Tibial artery (tissue), 4 donors: ENCODE measurements around the gene JPH4.

ENCODE experiments used
- DNase-seq, 2 donors: peaks; one replicate each; pipeline ENCODE4 v3.0.0-alpha.2; 2019
- H3K27ac ChIP-seq, 2 donors: fragments of 200-600 bp; sonication (generic) in 1 of 2; 1 replicate in 1 of 2; 2 replicates in 1 of 2; pipeline ENCODE4 v1.5.1; 2018 to 2019; ENCODE audit warnings: mild to moderate bottlenecking in 1 of 2
- H3K27me3 ChIP-seq, 2 donors: fragments of 200-600 bp; sonication (generic) in 1 of 2; one replicate each; pipeline versions ENCODE4 v1.5.1 to v1.6.0; 2016 to 2019
- H3K36me3 ChIP-seq, 3 donors: fragments of 200-600 bp; sonication (generic) in 2 of 3; one replicate each; pipeline ENCODE4 v1.5.1; 2016 to 2019; ENCODE audit warnings: mild to moderate bottlenecking in 2 of 3
- H3K4me1 ChIP-seq, 4 donors: fragments of 200-600 bp; sonication (generic) in 2 of 4; 1 replicate in 3 of 4; 2 replicates in 1 of 4; pipeline ENCODE4 v1.5.1; 2016 to 2019
- H3K4me3 ChIP-seq, 2 donors: fragments of 200-600 bp; sonication (generic) in 1 of 2; 1 replicate in 1 of 2; 2 replicates in 1 of 2; pipeline ENCODE4 v1.5.1; 2018 to 2019; ENCODE audit warnings: mild to moderate bottlenecking in 2 of 2
- H3K9me3 ChIP-seq, 3 donors: fragments of 200-600 bp; sonication (generic) in 1 of 3; one replicate each; pipeline ENCODE4 v1.5.1; 2016 to 2019
- intact Hi-C: fragments of 100-400 bp; cut with DNase I; formaldehyde crosslinking; loops from one replicate; pipeline ENCODE4 v1.15.0; 2023; ENCODE audit warnings: low total_unique reads
- TF ChIP-seq, protein P1 (sequence below), 2 experiments: fragments of 200-600 bp in 1 of 2; fragments of 450-650 bp in 1 of 2; IDR thresholded peaks; one replicate each; pipeline ENCODE4 v1.5.1; 2017 to 2019; ENCODE audit warnings: antibody characterized with exemption in 2 of 2, mild to moderate bottlenecking in 1 of 2, moderate library complexity in 1 of 2

Gene JPH4

DNA sequence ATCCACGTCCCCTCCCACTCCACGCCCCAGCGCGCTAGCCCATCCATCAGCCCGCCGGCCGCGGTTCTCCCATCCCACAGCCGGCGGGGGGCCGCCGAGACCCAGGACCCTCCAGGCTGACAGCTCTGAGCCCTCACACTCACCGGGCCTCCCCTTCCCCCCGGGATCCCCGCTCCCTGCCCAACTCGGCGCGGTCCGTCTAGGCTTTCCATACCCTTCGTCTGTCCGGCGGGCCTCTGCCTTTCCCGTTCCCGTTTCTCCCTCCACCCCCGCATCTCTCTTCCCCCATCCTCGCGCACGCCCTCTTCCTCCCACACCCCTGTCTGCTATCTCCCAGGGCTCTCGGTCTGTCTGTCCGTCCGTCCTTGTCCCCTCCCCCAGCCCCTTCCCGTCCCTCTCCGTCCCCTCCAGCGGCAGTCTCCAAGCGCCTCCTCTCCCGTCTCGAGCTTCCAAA lies 27.8 kb downstream of the JPH4 start:
- no peak for DNase-seq

GRCh38 chr14:23550131-23550811 lies 28.3 kb downstream of the JPH4 start:
- Histone ChIP-seq H3K4me1 (peaks cover 0 to 22% (median 16%) of the 10 kb centered on the region in 4 donors), H3K9me3 (no peaks in the 10 kb centered on the region), H3K27me3 (no peaks in the 10 kb centered on the region), H3K27ac (peak overlapping the region in 1 of 2 donors; percentile 55), H3K36me3 (no peaks in the 10 kb centered on the region), H3K4me3 (peak overlapping the region; percentile 63 to 74)
- TF ChIP-seq, protein P1, sequence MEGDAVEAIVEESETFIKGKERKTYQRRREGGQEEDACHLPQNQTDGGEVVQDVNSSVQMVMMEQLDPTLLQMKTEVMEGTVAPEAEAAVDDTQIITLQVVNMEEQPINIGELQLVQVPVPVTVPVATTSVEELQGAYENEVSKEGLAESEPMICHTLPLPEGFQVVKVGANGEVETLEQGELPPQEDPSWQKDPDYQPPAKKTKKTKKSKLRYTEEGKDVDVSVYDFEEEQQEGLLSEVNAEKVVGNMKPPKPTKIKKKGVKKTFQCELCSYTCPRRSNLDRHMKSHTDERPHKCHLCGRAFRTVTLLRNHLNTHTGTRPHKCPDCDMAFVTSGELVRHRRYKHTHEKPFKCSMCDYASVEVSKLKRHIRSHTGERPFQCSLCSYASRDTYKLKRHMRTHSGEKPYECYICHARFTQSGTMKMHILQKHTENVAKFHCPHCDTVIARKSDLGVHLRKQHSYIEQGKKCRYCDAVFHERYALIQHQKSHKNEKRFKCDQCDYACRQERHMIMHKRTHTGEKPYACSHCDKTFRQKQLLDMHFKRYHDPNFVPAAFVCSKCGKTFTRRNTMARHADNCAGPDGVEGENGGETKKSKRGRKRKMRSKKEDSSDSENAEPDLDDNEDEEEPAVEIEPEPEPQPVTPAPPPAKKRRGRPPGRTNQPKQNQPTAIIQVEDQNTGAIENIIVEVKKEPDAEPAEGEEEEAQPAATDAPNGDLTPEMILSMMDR (IDR thresholded peaks at IDR 0.05): no peak
- DNase-seq: no peak
- intact Hi-C loops: loop anchor here (10.0 kb wide), 1 partner anchor 225 kb away; the partner anchor contains the start of gene PABPN1

More for the DNA sequence above, 27.8 kb downstream of the JPH4 start:
- Histone ChIP-seq H3K9me3 (no peaks in the 10 kb centered on the region), H3K36me3 (no peaks in the 10 kb centered on the region), H3K27me3 (no peaks in the 10 kb centered on the region), H3K27ac (peak overlapping the region; percentile 55 to 61), H3K4me3 (peak overlapping the region; percentile 63 to 74), H3K4me1 (peaks cover 0 to 26% (median 18%) of the 10 kb centered on the region in 4 donors)
- intact Hi-C loops: loop anchor here (10.0 kb wide), 1 partner anchor 226 kb away; the partner anchor contains the start of gene PABPN1
- TF ChIP-seq, protein P1 (IDR thresholded peaks at IDR 0.05): no peak

GRCh38 chr14:23548351-23549318 lies 30.0 kb downstream of the JPH4 start:
- Histone ChIP-seq H3K4me1 (peaks cover 0 to 18% (median 14%) of the 10 kb centered on the region in 4 donors), H3K4me3 (no peak overlapping the region), H3K27me3 (no peaks in the 10 kb centered on the region), H3K27ac (no peak overlapping the region), H3K9me3 (no peaks in the 10 kb centered on the region), H3K36me3 (no peaks in the 10 kb centered on the region)
- DNase-seq: no peak
- TF ChIP-seq, protein P1 (IDR thresholded peaks at IDR 0.05): no peak
- intact Hi-C loops: no loop called here

DNA sequence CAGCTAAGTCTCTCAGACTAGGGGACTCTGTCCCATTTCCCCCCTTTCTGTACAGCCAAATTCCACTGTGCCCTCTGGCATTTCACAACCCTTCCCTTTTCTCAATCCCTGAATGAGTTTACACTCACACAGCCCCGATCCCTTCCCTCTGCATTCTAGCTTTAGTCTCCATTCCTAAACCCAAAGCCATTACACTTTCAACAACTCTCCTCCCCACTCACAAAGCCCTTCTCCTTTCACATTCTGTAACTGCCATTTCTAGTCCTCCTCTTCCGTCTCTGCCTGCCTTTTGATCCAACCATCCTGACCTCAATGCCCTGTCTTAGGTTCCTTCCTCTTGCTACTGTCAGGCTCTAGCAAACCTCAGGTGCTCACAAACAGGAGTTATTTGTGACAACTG lies 30.7 kb downstream of the JPH4 start:
- no peak overlapping the region for H3K27ac ChIP-seq
- no peaks in the 10 kb centered on the region for H3K27me3 ChIP-seq
- intact Hi-C loops: no loop called here
- H3K4me3 ChIP-seq: no peak overlapping the region
- DNase-seq: no peak
- TF ChIP-seq, protein P1 (IDR thresholded peaks at IDR 0.05): no peak
- peaks cover 0 to 18% (median 14%) of the 10 kb centered on the region in 4 donors for H3K4me1 ChIP-seq
- no peaks in the 10 kb centered on the region for H3K36me3 ChIP-seq
- no peaks in the 10 kb centered on the region for H3K9me3 ChIP-seq

DNA sequence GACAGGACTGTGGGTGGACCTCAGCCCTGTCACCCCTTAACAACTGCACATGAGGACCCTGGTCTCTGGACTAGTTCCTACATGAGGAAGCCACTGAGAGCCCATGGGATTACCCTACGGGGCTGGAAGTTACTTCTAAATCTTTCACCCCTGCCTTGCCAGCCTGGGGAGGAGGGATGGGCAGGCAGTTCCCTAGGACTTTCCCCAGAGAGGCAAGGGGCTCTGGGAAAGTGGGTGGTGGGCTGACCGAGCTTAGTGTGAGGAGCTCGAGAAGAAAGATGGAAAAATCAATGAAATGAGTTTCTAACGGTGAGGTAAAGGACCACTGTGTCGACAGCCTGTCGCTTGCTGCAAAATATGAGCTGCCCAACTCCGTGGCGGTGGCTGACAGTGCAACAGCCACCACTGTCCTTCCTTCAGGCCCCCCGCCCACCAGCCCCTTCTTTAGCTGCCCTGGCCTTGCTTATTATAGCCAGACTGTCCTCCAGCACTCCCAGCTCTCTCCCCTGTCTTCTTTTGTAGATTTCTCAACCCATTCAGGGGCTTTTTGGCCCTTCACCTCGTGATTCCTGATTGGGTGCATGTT lies 32.0 kb downstream of the JPH4 start:
- Histone ChIP-seq H3K27ac (no peak overlapping the region), H3K4me3 (no peak overlapping the region), H3K4me1 (peaks cover 0 to 13% (median 10%) of the 10 kb centered on the region in 4 donors), H3K27me3 (no peaks in the 10 kb centered on the region), H3K9me3 (no peaks in the 10 kb centered on the region), H3K36me3 (no peaks in the 10 kb centered on the region)
- no peak for DNase-seq
- TF ChIP-seq, protein P1 (IDR thresholded peaks at IDR 0.05): no peak
- intact Hi-C loops: no loop called here
